Amygdala (tissue), 56 donors: ENCODE results near the gene MPHOSPH6.
"Not testable (repeated sequence)": the region's sequence is repeated elsewhere in the genome, so short reads cannot be mapped to it uniquely, and the experiment has no call there.

ENCODE experiments used
- DNase-seq, 56 donors: peaks; one replicate each; lab custom pipeline; 2025; lab: John Stamatoyannopoulos, UW

MPHOSPH6 gene

DNA sequence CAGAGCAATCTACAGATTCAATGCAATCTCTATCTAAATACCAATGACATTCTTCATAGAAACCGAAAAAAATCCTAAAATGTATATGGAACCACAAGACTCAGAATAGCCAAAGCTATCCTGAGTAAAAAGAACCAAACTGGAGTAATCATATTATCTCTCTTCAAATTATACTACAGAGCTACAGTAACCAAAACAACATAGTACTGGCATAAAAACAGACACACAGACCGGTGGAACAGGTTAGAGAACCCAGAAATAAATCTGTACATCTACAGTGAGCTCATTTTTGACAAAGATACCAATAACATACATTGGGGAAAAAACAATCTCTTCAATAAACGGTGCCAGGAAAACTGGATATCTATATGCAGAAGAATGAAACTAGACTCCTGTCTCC is 45.4 kb downstream of the MPHOSPH6 start:
- DNase-seq: no peak

DNA sequence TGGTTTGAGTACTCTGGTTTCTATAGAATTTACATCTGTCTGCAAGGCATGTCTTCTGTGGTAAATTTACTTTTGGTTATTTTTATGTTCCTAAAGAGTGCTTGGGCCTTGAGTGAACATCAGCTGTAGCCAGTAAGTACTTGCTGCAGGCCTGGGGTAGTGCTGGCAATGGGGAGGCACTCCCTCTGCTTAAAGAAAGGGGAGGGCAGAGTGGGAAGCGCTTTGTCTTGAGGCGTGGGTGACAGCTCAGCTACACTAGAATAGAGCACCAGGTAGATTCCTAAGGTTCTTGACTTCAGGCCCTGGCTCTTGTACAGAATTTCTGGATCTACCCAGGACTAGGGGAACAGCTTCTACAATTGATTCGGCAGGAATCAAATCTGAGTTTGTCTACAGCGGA is 50.6 kb downstream of the MPHOSPH6 start:
- no peak for DNase-seq

DNA sequence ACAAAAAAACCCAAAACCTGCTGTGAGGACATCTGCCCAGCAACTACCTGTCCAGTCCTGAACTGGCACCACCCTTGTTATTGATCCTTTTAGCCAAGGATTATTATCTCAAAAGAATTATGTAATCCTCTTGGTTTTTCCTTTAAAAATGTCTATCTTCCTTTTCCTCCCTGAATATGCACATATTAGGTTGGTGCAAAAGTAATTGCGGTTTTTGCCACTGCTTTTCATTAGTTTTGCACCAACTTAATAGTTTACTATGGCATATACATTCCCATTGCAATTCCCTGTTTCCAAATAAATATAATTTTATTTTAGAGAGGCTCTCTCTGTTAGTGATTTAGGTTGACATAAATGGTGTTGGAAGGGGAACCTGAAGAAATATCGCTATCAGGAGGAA is 51.3 kb downstream of the MPHOSPH6 start:
- DNase-seq: no peak

DNA sequence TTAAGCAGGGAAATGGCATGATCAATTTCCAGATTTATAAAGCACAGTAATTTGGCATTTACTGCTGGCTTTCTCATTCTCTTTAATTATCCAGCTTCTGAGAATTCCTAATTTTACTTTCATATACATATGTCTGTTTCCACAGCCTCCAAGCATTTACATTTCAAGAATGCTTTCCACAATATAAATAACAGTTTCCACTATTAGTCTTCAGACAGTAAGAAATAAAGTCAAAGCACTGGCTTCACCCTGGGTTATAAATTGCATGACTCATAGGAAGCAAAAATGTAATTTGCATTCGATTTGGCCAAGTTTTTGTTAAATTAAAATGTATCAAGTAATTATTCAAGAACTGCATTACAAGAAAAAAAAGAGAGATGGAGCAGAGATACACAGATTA is 53.5 kb downstream of the MPHOSPH6 start:
- DNase-seq: no peak

DNA sequence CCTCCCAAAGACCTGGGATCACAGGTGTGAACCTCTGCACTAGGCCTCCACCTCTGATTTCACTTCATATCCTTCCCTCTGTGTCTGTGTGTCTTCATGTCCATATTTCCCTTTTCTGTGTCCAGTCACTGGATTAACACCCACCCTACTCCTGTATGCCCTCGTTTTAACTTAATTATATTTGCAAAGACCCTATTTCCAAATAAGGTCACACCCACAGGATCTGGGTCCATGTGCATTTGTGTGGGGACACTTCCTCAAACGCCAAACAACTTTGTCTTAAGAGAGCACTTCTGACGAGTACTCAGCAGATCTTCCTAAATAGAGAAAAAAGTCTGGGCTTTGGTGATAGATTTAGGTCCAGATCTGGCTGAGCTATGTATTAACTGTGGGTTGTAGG is 56.3 kb downstream of the MPHOSPH6 start:
- DNase-seq: no peak

GRCh38 chr16:82111944-82112343 is 58.1 kb downstream of the MPHOSPH6 start:
- DNase-seq: no peak

GRCh38 chr16:82109266-82109665 is 60.8 kb downstream of the MPHOSPH6 start:
- not testable (repeated sequence) for DNase-seq

- no peak for DNase-seq
These were observed 61.2 kb downstream of the MPHOSPH6 start for GRCh38 chr16:82108774-82109173.

DNA sequence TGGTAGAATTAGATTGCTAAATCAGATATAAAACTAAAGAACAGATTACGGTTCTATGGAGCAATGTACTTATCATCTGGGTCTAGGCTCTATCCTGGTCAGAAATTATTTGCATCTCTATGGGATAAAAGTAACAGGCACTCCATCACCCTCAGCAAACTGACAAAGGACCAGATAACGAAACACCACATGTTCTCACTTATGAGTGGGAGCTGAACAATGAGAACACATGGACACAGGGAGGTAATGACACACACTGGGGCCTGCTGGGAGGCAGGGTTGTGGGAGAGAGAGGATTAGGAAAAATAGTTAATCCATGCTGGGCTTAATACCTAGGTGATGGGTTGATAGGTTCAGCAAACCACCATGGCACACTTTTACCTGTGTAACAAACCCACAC is 61.9 kb downstream of the MPHOSPH6 start:
- DNase-seq: no peak

GRCh38 chr16:82105107-82105506 is 64.9 kb downstream of the MPHOSPH6 start:
- DNase-seq: no peak
